A549 (cell line): ENCODE measurements around the gene FAM32A.

Experiments used
- EP300 ChIP-seq, 2 experiments: fragments of >200 bp; sonication (Bioruptor Twin); formaldehyde crosslinking; IDR thresholded peaks; 2 replicates in 1 of 2; 3 replicates in 1 of 2; pipeline ENCODE4 v1.6.1; 2016 to 2017
- ESRRA ChIP-seq: fragments of 150-350 bp; IDR thresholded peaks from 2 replicates; pipeline ENCODE4 v1.6.1; 2014; ENCODE audit warnings: mild to moderate bottlenecking, low read length, borderline replicate concordance
- JUN ChIP-seq, 2 experiments: fragments of >200 bp; sonication (Bioruptor Twin); formaldehyde crosslinking; IDR thresholded peaks; 2 replicates in 1 of 2; 3 replicates in 1 of 2; pipeline ENCODE4 v1.6.1; 2016 to 2017
- KDM1A ChIP-seq: fragments of 200-600 bp; sonication (generic); IDR thresholded peaks from 2 replicates; pipeline ENCODE4 v1.6.1; 2016; ENCODE audit warnings: low read depth, mild to moderate bottlenecking
- MAZ ChIP-seq: fragments of 150-350 bp; IDR thresholded peaks from 2 replicates; pipeline ENCODE4 v1.6.1; 2014; ENCODE audit warnings: antibody characterized with exemption, low read depth, low read length, borderline replicate concordance
- POLR2A ChIP-seq: IDR thresholded peaks from 2 replicates; pipeline ENCODE4 v1.6.1; 2012; ENCODE audit warnings: mild to moderate bottlenecking, low read length
- ZSCAN20 ChIP-seq: fragments of 250-450 bp; sonication (Bioruptor Pico); IDR thresholded peaks from 2 replicates; pipeline ENCODE4 v1.8.0; 2022; ENCODE audit warnings: mild to moderate bottlenecking, moderate library complexity
- TF ChIP-seq, protein P1 (sequence below): fragments of >200 bp; sonication (Bioruptor Twin); formaldehyde crosslinking; IDR thresholded peaks from 3 replicates; pipeline ENCODE4 v1.5.1; 2016
- TF ChIP-seq, protein P2 (sequence below): fragments of >200 bp; sonication (Bioruptor Twin); formaldehyde crosslinking; IDR thresholded peaks from 3 replicates; pipeline ENCODE4 v1.6.1; 2016
- TF ChIP-seq, protein P3 (sequence below): fragments of 200-600 bp; sonication (generic); IDR thresholded peaks from 2 replicates; pipeline ENCODE4 v1.6.1; 2016; ENCODE audit warnings: antibody characterized with exemption, mild to moderate bottlenecking, moderate library complexity

DNA sequence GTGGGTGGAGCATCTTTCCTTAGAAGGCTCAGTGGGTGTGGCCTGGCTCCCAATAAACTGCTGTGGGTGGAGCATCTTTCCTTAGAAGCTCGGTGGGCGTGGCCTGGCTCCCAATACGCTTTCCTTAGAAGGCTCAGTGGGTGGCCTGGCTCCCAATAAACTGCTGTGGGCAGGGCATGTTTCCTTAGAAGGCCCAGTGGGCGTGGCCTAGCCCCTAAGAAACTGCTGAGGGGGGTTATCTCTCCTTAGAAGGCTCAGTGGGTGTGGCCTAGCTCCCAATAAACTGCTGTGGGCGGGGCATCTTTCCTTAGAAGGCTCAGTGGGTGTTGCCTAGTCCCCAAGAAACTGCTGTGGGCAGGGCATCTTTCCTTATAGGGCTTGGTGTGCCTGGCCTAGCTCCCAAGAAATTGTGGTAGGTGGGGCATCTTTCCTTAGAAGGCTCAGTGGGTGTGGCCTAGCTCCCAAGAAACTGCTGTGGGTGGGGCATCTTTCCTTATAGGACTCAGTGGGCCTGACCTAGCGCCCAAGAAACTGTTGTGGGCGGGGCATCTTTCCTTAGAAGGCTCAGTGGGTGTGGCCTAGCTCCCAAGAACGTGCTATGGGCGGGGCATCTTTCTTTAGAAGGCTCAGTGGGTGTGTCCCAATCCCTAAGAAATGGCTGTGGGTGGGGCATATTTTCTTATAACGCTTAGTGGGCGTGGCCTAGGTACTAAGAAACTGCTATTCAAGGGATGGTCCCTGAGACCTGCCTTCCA, 31.5 kb upstream of the FAM32A start:
- TF ChIP-seq, protein P1, sequence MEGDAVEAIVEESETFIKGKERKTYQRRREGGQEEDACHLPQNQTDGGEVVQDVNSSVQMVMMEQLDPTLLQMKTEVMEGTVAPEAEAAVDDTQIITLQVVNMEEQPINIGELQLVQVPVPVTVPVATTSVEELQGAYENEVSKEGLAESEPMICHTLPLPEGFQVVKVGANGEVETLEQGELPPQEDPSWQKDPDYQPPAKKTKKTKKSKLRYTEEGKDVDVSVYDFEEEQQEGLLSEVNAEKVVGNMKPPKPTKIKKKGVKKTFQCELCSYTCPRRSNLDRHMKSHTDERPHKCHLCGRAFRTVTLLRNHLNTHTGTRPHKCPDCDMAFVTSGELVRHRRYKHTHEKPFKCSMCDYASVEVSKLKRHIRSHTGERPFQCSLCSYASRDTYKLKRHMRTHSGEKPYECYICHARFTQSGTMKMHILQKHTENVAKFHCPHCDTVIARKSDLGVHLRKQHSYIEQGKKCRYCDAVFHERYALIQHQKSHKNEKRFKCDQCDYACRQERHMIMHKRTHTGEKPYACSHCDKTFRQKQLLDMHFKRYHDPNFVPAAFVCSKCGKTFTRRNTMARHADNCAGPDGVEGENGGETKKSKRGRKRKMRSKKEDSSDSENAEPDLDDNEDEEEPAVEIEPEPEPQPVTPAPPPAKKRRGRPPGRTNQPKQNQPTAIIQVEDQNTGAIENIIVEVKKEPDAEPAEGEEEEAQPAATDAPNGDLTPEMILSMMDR, result no peak
- TF ChIP-seq ESRRA (no peak), POLR2A (no peak), ZSCAN20 (CRISPR knock-in tag) (no peak), MAZ (no peak), JUN (IDR thresholded peaks at IDR 0.05) (no peak), EP300 (IDR thresholded peaks at IDR 0.05) (no peak), KDM1A (no peak)
- TF ChIP-seq, protein P2, sequence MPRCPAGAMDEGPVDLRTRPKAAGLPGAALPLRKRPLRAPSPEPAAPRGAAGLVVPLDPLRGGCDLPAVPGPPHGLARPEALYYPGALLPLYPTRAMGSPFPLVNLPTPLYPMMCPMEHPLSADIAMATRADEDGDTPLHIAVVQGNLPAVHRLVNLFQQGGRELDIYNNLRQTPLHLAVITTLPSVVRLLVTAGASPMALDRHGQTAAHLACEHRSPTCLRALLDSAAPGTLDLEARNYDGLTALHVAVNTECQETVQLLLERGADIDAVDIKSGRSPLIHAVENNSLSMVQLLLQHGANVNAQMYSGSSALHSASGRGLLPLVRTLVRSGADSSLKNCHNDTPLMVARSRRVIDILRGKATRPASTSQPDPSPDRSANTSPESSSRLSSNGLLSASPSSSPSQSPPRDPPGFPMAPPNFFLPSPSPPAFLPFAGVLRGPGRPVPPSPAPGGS, result no peak
- TF ChIP-seq, protein P3, sequence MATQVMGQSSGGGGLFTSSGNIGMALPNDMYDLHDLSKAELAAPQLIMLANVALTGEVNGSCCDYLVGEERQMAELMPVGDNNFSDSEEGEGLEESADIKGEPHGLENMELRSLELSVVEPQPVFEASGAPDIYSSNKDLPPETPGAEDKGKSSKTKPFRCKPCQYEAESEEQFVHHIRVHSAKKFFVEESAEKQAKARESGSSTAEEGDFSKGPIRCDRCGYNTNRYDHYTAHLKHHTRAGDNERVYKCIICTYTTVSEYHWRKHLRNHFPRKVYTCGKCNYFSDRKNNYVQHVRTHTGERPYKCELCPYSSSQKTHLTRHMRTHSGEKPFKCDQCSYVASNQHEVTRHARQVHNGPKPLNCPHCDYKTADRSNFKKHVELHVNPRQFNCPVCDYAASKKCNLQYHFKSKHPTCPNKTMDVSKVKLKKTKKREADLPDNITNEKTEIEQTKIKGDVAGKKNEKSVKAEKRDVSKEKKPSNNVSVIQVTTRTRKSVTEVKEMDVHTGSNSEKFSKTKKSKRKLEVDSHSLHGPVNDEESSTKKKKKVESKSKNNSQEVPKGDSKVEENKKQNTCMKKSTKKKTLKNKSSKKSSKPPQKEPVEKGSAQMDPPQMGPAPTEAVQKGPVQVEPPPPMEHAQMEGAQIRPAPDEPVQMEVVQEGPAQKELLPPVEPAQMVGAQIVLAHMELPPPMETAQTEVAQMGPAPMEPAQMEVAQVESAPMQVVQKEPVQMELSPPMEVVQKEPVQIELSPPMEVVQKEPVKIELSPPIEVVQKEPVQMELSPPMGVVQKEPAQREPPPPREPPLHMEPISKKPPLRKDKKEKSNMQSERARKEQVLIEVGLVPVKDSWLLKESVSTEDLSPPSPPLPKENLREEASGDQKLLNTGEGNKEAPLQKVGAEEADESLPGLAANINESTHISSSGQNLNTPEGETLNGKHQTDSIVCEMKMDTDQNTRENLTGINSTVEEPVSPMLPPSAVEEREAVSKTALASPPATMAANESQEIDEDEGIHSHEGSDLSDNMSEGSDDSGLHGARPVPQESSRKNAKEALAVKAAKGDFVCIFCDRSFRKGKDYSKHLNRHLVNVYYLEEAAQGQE, result no peak
